Amniotic epithelial cell (primary cell): Measurements from ENCODE around the gene COX4I1.
"Not testable (repeated sequence)": the region's sequence is repeated elsewhere in the genome, so short reads cannot be mapped to it uniquely, and the experiment has no call there.

ENCODE experiments used
- DNase-seq: peaks from one replicate; pipeline ENCODE4 v3.0.0-alpha.2; 2010; ENCODE audit warnings: low read depth

The COX4I1 gene

DNA sequence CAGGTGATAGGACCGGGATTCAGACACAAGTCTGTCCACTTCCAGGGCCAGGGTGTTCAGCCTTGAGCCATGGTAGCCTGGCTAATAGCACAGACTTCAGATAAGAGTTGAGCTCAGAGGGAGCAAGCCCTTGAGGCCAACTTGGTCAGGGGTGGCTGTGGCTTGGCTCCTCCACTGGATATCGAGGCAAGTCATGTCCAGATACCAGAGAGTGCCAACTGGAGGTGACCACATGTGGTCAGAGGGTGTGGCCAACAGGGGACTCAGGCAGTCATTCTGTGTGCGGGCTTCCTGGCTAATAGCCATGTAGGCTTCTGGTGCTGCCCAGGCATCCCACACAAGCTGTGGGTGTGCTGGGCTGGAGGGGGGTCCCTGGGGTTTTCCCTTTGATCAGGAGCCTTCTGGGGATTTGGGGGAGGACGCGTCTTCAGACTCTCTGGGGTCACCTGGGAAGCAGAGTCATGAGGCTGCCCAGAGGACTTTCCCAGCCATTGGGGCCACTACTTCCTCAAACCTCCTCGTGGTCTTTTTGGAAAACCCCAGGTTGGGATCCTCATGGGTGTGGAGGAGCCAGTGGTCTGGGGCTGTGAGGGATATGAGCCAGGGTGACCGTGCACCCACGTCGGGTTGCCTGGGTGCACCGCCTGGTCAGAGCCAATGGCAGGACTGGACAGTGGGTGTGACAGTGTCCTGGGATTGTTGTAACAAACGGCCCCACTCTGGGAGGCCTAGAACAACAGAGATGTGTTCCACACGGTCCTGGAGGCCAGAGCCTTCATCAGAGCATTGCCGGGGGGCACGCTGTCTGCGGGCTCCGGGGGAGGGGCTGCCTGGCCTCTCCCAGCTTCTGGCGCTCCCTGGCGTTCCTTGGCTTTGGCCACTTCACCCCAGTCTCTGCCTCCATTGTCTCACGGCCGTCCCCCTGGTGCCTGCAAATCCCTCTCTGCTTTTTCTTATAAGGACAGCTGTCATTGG lies 25.0 kb downstream of the COX4I1 start:
- no peak for DNase-seq

- no peak for DNase-seq
Observed at GRCh38 chr16:85825326-85825725, 25.8 kb downstream of the COX4I1 start.

DNA sequence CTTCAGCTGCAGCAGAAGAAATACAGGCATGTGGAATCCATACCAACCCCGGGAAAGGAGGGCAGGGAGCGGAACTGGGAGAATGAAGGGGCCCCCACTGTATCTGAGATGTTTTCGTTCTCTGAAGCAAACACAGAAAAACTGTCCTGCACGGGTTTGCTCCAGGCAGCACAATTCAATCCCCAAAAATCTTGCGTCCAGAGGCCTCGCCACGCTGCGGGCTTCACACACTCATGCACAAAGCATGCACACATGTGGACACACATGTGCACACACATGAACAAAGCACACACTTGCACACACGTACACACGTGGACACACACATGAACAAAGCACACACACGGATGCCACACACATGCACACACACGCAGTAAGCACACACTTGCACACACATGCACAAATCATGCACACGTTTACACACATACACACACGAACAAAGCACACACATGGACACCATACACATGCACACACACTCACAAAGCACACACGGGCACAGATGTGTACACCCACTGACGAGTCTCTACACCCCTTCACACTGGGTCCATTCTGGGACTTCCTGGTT lies 27.3 kb downstream of the COX4I1 start:
- DNase-seq, result no peak

GRCh38 chr16:85828166-85828565 lies 28.7 kb downstream of the COX4I1 start:
- no peak for DNase-seq

- DNase-seq, result no peak
Observed at GRCh38 chr16:85829171-85829719, 29.8 kb downstream of the COX4I1 start.

- DNase-seq, result no peak
Observed at GRCh38 chr16:85829751-85830445, 30.4 kb downstream of the COX4I1 start.

GRCh38 chr16:85830821-85831220 lies 31.3 kb downstream of the COX4I1 start:
- DNase-seq, result no peak

DNA sequence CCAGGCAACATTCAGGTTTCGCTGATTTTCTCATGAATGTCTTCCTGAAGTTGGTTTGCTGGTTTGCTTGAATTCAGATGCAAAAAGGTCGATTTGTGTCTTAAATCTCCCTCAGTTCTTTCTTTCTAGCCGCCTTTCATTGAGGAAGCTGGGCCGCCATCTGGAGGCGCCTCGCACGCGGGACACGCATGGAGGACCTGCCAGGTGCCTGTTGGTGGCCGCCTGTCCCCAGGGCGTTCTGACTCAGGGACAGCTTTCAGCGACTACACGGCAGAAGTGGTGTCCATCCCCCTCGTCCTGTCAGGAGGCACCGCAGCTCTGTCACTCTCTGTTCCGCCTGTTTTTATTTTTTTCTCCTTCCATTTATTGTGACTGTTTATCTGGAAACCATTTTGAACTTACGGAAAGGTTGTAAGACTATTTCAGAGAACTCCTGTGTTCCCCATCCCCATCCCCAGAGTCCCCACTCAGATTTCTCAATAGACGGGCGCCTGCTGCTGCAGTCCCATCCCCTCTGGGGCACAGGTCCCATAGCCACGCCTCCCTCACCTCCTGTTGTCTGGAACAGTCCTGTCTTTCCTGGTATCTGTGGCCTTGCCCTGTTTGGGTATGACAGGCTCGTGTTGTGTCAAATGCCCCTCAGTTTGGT lies 33.2 kb downstream of the COX4I1 start:
- no peak for DNase-seq

- DNase-seq, result no peak
Observed at GRCh38 chr16:85833219-85833920, 33.9 kb downstream of the COX4I1 start.

GRCh38 chr16:85834741-85835140 lies 35.2 kb downstream of the COX4I1 start:
- DNase-seq, result no peak

DNA sequence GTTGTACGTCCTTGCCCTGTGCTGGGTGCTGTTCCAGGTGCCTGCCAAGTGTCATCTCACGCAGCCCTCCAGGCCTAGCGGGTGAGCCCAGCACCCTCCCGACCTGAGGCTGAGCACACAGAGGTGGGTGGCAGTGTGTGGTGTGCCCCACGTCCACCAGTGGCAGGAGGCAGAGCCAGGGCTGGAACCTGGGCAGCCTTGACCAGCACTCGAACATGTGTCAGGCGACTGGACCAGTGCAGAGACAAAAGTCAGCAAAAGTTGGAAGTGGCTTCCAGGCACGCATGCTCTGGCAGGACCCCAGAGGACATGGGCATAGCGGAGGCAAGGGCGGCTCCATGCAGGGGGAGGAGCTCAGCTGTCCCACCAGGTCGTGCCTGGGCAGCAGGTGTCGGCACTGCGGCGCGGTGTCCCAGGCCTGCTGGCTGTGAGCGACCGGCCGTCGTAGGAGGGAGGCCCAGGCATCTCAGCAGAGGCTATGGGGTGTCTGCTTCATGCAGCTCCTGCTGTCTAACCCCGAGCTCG lies 35.8 kb downstream of the COX4I1 start:
- no peak for DNase-seq

DNA sequence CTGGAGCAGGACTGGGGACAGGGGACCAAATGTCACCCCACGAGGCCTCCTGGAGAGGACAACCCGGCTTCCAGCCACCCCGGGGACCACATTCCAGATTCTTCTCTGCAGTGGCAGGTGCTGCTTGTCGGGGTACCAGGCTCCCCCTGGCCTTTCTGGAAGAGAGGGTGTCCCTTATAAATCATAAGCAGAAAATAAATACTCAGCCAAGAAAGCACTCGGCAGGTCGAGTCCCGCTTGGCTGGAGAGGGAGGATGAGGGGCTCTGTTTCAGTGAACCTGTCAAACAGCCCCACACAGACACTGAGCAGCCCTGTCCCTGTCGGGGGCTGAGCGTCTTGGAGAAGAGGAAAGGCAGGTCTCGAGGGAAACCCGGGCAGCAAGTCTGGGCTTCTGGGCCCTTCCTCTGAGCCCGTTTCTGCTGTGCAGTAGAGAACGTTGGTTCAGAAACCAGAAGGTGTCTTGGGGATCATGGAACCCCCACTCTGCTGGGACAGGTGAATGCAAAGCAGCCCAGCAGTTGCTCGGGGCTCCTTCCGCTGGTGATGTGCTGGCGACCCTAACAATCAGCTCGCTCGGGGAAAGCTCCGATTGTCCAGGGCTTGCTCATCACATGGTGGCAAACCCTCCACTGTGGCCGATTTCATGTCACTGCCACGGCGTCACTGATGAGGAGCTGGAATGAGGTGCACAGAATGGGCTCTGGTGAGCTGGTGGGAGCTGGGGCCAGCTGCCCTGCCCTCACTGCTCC lies 36.6 kb downstream of the COX4I1 start:
- DNase-seq, result no peak

DNA sequence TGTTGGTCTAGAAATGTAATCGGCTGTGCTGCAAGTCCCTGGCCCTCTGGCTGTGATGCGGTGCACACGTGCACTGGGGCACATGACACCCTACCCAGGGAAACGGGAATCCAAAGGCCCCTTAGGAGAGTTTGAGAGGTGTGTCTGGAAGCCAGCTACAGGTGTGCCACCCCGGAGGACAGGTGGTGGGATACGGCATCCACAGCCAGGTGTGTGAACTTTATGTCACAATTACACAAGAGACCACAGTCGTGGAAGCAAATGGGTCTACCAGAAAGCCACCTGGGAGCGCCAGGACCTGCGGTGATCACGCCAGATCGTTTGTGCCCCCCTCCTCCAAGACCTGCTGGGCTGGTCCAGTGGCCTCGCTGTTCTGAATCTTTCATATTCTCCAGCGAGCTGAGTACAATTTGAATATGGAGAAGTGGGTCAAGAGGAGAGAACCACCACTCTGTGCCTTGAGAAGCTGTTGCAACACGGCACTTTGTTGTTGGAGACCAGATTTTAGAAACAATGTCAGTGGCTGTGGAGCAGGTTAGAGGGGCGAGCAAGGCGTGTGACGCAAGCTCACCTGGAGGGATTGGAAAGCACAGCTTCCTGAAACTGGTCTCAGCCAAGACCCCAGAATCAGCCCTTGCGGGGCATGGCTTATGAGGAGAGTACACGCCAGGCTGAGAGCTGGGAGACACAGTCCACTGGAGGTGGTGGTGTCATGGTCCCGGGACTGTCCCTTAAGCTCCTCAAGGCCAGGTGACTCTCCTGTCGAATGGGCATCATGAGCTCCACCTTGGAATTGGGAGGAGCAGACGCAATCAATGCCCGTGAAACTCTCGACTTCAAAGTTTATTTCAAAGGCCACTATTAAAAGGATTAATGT lies 37.4 kb downstream of the COX4I1 start:
- DNase-seq, result no peak

DNA sequence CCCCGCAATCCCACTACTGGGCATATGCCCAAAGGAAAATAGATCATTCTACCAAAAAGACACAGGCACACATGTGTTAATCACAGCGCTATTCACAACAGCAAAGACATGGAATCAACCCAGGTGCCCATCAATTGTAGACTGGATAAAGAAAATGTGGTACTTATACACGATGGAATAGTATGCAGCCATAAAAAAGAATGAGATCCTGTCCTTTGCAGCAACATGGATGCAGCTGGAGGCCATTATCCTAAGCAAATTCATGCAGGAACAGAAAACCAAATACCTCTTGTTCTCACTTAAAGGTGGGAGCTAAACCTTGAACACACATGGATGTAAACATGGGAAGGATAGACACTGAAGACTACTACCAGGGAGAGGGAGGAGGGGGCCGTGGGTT lies 38.2 kb downstream of the COX4I1 start:
- not testable (repeated sequence) for DNase-seq

DNA sequence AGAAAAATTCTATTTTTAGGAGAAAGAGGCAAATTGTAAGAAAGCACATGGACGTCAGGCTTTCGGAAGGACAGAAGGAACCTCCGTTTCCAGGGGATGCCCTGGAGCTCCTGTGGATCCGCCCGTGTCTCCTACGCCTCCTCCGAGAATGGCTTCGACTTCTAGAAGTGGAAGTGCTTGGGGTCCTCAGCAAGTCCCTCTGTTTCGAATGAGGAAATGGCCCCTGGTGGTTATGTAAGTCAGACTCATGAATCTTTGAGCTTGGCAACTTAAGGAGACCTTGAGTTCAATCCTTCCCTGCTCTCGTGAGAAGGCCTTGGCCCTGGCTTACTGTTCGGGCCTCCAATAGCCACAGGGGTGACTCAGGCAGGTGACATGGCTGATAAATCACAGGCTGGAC lies 38.9 kb downstream of the COX4I1 start:
- no peak for DNase-seq

GRCh38 chr16:85838876-85839585 lies 39.5 kb downstream of the COX4I1 start:
- no peak for DNase-seq

- DNase-seq, result no peak
Observed at GRCh38 chr16:85839681-85840240, 40.3 kb downstream of the COX4I1 start.

- DNase-seq, result no peak
Observed at GRCh38 chr16:85840395-85840794, 40.9 kb downstream of the COX4I1 start.
